Suprapubic skin (tissue), 4 donors: ENCODE measurements around the gene TXNDC15. TPM values are rescaled to one million over a fixed set of nuclear protein-coding genes. Genes with fewer than 3 reads are reported as not detected.

ENCODE experiments used
- DNase-seq, 2 donors: peaks; one replicate each; pipeline ENCODE4 v3.0.0-alpha.2; 2019; ENCODE audit warnings: low spot score in 2 of 2
- H3K27ac ChIP-seq: fragments of 200-600 bp; sonication (generic); one replicate; pipeline ENCODE4 v1.5.1; 2019
- H3K27me3 ChIP-seq: fragments of 200-600 bp; sonication (generic); one replicate; pipeline ENCODE4 v1.5.1; 2019
- H3K36me3 ChIP-seq: fragments of 200-600 bp; sonication (generic); one replicate; pipeline ENCODE4 v1.5.1; 2019
- H3K4me1 ChIP-seq: fragments of 200-600 bp; sonication (generic); one replicate; pipeline ENCODE4 v1.5.1; 2019
- H3K4me3 ChIP-seq: fragments of 200-600 bp; sonication (generic); one replicate; pipeline ENCODE4 v1.5.1; 2019; ENCODE audit warnings: mild to moderate bottlenecking
- H3K9me3 ChIP-seq: fragments of 200-600 bp; sonication (generic); one replicate; pipeline ENCODE4 v1.5.1; 2019
- CTCF ChIP-seq, 2 donors: fragments of 200-600 bp in 1 of 2; fragments of 450-650 bp in 1 of 2; sonication (generic) in 1 of 2; IDR thresholded peaks; one replicate each; pipeline ENCODE4 v1.5.1; 2016 to 2019; ENCODE audit warnings: antibody characterized with exemption in 2 of 2, mild to moderate bottlenecking in 1 of 2, moderate library complexity in 1 of 2
- EP300 ChIP-seq: sonication (generic); formaldehyde crosslinking; IDR thresholded peaks from one replicate; pipeline ENCODE4 v1.6.1; 2017; ENCODE audit warnings: antibody characterized with exemption
- POLR2A ChIP-seq, 2 donors: fragments of 450-650 bp; IDR thresholded peaks; one replicate each; pipeline ENCODE4 v1.6.1; 2017; ENCODE audit warnings: antibody characterized with exemption in 2 of 2, mild to moderate bottlenecking in 2 of 2, moderate library complexity in 2 of 2
- POLR2AphosphoS5 ChIP-seq, 3 donors: sonication (generic); formaldehyde crosslinking; IDR thresholded peaks; one replicate each; pipeline ENCODE4 v1.6.1; 2017; ENCODE audit warnings: antibody characterized with exemption in 3 of 3
- WGBS: methylation state at CpG from one replicate; pipeline ENCODE4 v1.1.5; 2018; 5-methylcytosine and 5-hydroxymethylcytosine counted together
- total RNA-seq, 4 donors: library from RNA; depleted of rRNA; stranded (reverse); fragments of >200 nt; gene quantifications; one replicate each; pipeline ENCODE4 v1.1.0, GENCODE V29; 2016

Gene TXNDC15
- total RNA-seq, 4 donors from 2014 or later: 31.9 to 74.4 (median 37.8) TPM

DNA sequence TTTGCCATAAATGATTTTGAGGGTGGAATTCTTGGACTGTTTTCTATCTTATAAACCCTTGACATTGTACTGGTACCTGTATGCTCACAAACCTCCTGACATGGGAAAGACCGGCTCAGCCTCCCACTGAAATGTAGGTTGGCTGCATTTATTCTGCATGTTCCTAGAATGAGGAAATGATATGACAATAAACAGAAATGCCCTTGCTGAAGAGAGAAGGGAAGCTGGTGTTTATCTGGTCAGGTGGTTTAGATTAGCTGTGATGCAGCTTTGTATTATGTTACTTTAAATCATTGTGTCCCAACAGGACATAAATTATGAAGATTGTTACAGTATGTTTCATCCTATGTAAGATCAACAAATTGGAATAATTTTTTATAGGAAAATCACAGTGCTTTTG, 70.5 kb downstream of the TXNDC15 start:
- no peak for DNase-seq
- WGBS: 60% methylated on average over 1 of the region's 1 CpG
- no peak overlapping the region for H3K4me3 ChIP-seq
- no peaks in the 10 kb centered on the region for H3K27me3 ChIP-seq
- H3K27ac ChIP-seq: no peak overlapping the region
- no peaks in the 10 kb centered on the region for H3K36me3 ChIP-seq
- H3K9me3 ChIP-seq: no peaks in the 10 kb centered on the region
- H3K4me1 ChIP-seq: peaks cover 7% of the 10 kb centered on the region
- no peak for TF ChIP-seq EP300
- TF ChIP-seq POLR2A (IDR thresholded peaks at IDR 0.05): no peak
- TF ChIP-seq CTCF (IDR thresholded peaks at IDR 0.05): no peak
- no peak for TF ChIP-seq POLR2AphosphoS5 (IDR thresholded peaks at IDR 0.05)

GRCh38 chr5:134945041-134945440, 70.9 kb downstream of the TXNDC15 start:
- Histone ChIP-seq H3K27ac (no peak overlapping the region), H3K27me3 (no peaks in the 10 kb centered on the region), H3K4me1 (peaks cover 7% of the 10 kb centered on the region), H3K9me3 (no peaks in the 10 kb centered on the region), H3K36me3 (no peaks in the 10 kb centered on the region), H3K4me3 (no peak overlapping the region)
- 78% methylated on average over 2 of the region's 2 CpGs for WGBS
- TF ChIP-seq CTCF (IDR thresholded peaks at IDR 0.05) (no peak), EP300 (no peak)
- no peak for DNase-seq

DNA sequence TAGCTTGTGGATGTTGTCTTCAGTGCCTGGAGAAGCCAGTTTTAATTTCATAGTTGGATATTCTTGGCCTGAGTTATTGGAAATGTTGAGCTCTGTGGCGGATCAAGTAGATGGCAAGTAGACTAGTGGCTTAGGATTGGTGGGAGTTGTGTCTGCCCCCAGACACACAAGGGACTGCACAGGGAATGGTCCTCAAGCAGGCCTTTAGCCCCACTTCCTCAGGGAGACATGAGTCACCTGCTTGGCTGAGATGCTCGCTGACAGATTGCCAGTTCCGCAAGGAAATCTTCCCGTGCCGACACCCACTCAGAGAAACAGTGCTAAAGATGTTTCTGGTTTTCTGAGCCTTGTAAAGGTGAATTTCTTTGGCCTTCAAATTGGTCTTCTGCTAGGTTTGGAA, 74.7 kb downstream of the TXNDC15 start:
- H3K36me3 ChIP-seq: no peaks in the 10 kb centered on the region
- TF ChIP-seq POLR2AphosphoS5 (IDR thresholded peaks at IDR 0.05) (no peak), CTCF (IDR thresholded peaks at IDR 0.05) (no peak), POLR2A (IDR thresholded peaks at IDR 0.05) (no peak), EP300 (no peak)
- WGBS: 30% methylated on average over 4 of the region's 5 CpGs
- peaks cover 7% of the 10 kb centered on the region for H3K4me1 ChIP-seq
- H3K4me3 ChIP-seq: no peak overlapping the region
- no peaks in the 10 kb centered on the region for H3K9me3 ChIP-seq
- no peak for DNase-seq
- H3K27me3 ChIP-seq: no peaks in the 10 kb centered on the region
- no peak overlapping the region for H3K27ac ChIP-seq

- Histone ChIP-seq H3K36me3 (no peaks in the 10 kb centered on the region), H3K4me3 (no peak overlapping the region), H3K27ac (no peak overlapping the region), H3K27me3 (no peaks in the 10 kb centered on the region), H3K4me1 (peaks cover 7% of the 10 kb centered on the region), H3K9me3 (no peaks in the 10 kb centered on the region)
- no peak for DNase-seq
- TF ChIP-seq EP300 (no peak), POLR2A (IDR thresholded peaks at IDR 0.05) (no peak), CTCF (IDR thresholded peaks at IDR 0.05) (no peak), POLR2AphosphoS5 (IDR thresholded peaks at IDR 0.05) (no peak)
- WGBS: 69% methylated on average over 5 of the region's 5 CpGs
Measured at GRCh38 chr5:134949316-134949715, 75.1 kb downstream of the TXNDC15 start.

Other genes starting within 250 kb of the TXNDC15 start
- 10 to 100 TPM; 30.7 to 41.9 (median 34.9) TPM for gene SAR1B, start 241.5 kb upstream of the TXNDC15 start, total RNA-seq
- gene SEC24A, start 225.6 kb upstream of the TXNDC15 start, total RNA-seq: 10 to 100 TPM; 12.9 to 14.8 (median 13.8) TPM
- 10 to 100 TPM; 24.1 to 27.6 (median 25.9) TPM for gene CAMLG, start 135.8 kb upstream of the TXNDC15 start, total RNA-seq
- 10 to 100 TPM; 21.8 to 68.5 (median 33.1) TPM for gene DDX46, start 115.6 kb upstream of the TXNDC15 start, total RNA-seq
- 10 to 100 TPM; 32.2 to 47.3 (median 38.0) TPM for gene C5orf24, start 28.4 kb upstream of the TXNDC15 start, total RNA-seq
- 10 to 100 TPM in 1 of 4 donors, 1 to 10 TPM in 3; 8.2 to 13.4 (median 9.1) TPM for gene PCBD2, start 30.8 kb downstream of the TXNDC15 start, total RNA-seq
- under 1 TPM in 1 of 4 donors, not detected in 3; 0.34 TPM for gene CATSPER3, start 93.5 kb downstream of the TXNDC15 start, total RNA-seq
- 1 to 10 TPM in 3 of 4 donors, under 1 TPM in 1; 0.64 to 2.4 (median 1.4) TPM for gene PITX1, start 159.9 kb downstream of the TXNDC15 start, total RNA-seq